NCI-H748 treated with DMSO at 0.1 percent for 48 hours (cell line): ENCODE data around the gene SARDH.
"Not testable (repeated sequence)": the region's sequence is repeated elsewhere in the genome, so short reads cannot be mapped to it uniquely, and the experiment has no call there.

Experiments
- DNase-seq: peaks from one replicate; lab custom pipeline; 2025; lab: John Stamatoyannopoulos, UW

Gene SARDH

DNA sequence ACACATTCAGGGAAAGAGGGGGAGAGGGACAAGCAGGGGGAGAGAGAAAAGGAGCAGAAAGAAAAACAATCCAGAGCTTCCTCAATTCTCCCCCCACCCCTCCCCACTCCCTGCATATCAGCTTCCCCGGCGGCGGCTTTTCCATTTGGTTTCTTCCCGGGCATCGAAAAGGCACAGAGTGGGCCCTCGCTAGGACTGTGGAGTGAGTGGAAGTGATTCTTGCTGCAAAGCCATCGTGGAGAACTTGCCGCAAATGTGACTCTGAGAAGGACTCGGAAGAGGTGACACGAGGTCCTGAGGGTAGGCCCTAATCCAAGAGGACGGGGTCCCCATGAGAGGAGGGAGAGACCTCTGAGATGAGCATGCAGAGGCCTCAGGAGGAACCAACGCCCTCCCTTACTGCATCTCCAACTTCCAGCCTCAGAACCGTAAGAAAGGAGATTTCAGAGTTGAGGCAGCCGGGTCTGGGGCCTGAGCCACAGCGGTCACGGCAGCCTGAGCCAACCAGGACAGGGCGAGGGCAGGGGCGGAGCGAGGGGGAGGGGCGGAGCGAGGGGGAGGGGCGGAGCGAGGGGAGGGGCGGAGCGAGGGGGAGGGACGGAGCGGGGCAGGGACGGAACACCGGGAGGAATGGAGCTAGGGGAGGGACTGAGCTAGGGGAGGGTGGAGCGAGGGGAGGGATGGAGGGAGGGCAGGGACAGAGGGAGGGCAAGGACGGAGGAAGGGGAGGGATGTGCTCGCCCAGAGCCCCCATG, 21.2 kb upstream of the SARDH start:
- DNase-seq, result no peak

DNA sequence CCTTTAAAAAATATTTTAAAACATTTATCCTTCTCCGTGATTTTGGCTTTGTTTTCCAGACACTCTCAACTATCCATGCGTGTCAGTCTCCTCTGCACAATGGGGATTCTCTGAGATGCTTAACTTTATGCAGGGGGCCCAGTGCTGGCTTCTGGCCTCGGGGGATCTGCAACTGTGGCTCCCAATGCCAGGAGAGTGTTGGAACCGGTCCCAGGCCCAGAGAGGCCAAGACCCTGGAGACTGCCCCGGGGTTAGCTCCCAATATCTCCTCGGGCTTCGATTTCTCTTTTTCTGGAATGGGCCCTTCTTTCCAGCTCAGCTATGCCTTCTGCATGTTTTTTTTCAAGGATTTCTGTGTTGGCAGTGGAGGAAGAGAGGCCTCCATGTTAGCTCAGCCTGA, 20.1 kb upstream of the SARDH start:
- DNase-seq, result no peak

DNA sequence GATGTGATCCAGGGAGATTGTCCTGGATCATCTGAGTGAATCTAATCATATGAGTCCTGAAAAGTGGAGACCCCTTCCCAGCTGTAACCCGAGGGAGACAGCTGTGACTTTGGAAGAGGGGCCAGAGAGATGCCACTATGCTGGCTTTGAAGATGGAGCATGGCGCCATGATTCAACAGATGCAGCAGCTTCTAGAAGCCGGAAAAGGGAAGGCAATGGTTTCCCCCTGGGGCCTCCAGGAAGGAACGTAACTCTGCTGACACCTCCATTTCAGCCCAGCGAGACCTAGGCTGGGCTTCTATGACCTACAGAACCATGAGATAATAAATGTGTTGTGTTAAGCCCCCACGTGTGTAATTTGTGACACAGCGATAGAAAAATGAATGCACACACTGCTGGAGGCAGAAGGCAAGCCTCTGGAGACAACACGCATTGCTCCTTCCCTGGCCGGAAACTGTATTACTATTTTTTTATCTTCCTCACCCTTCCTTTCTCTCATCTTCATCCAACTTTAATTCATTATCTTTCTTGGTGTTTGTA, 16.6 kb upstream of the SARDH start:
- DNase-seq, result no peak

DNA sequence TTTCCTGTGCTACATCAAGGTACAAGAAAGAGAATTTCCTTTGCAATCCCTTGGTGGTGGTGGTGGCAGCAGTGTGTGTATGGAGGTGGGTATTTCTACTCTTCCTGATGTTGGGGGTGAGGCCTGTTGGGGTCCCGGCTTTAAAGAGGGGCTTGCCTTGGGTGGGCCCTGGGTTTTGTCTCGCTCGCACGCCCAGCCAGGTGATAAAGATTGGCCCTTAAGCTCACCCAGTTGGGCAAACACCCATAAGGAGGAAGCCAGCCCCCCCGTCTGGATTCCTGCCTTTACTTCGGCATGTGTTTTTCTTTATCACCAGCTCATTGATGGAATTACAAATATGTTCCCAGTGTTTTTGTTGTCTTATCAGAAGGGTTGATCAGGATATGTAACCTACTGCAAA, 16.0 kb upstream of the SARDH start:
- no peak for DNase-seq

DNA sequence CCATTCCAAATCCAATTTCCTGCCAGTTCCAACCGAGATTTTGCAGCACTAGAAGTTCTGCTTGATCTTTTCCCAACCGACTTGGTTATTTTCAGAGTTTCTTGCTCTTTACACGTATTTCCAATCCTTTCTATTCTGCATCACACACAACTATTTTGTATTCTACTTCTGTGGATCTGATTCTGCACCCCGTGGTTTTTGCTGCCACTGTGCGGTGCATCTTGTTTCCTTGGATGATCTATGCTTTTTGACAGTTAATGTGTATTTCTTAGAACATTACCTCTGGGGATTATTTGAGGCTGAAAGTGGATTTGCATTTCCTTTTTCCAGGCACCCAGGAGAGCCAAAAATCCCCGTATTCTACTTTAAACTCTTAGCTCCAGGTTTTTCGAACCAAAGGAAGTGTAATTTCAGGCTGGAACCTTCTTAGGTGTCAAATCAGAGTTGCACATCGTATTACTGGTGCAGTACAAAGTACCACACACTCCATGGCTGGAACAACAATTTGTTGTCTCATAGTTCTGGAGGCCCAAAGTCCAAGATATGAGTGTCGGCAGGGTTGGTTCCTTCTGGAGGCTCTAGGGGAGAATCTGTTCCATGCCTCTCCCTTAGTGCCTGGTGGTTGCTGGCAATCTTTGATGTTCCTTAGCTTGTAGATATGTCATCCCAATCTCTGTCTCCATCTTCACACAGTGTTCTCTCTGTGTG, 14.7 kb upstream of the SARDH start:
- DNase-seq, result no peak

DNA sequence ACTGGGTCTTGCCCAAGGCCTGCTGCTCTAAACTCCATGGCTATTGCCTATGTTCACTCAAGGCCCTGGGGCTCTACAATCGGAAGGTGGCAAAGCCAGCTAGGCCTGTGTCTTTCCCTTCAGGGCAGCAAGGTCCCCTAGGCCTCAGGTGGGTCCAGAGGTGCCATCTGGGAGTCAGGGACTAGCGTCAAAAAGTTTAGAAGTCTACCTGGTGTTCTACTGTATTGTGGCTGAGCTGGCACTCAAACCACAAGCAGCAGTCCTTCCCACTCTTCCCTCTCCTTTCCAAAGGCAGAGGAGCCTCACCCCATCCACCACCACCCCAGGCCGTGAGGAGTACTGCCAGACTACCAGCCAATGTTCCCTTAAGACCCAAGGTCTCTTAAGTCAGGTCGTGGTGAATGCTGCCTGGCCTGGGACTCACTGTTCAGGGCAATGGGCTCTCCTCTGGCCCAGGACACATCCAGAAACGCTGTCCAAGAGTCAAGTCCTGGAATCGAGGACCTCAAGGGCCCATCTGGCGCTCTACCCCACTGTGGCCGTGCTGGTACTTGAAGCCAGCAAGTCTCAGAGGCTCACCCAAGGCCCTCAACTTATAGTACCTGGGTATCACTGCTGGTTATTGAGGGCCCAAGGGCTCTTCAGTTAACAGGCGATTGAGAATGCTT, 13.0 kb upstream of the SARDH start:
- no peak for DNase-seq

DNA sequence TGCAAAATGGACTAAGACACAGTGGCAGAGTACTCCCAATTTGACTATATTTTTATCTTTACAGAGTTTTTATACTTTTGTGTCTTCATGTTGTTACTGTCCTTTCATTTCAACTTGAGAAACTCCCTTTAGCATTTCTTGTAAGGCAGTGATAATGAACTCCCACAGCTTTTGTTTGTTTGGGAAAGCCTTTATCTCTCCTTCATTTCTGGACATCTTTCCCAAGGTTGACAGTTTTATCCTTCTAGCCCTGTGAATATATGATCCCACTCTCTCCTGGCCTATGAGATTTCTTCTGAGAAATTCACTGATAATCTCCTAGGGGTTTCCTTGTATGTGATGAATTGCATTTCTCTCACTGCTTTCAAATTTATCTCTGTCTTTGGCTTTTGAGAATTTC, 9.2 kb upstream of the SARDH start:
- no peak for DNase-seq

DNA sequence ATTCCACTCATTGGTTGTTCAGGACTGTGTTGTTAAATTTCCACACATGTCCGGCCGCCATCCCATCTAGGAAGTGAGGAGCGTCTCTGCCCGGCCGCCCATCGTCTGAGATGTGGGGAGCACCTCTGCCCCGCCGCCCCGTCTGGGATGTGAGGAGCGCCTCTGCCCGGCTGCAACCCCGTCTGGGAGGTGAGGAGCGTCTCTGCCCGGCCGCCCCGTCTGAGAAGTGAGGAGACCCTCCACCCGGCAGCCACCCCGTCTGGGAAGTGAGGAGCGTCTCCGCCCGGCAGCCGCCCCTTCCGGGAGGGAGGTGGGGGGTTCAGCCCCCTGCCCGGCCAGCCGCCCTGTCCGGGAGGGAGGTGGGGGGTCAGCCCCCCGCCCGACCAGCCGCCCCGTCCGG, 6.4 kb upstream of the SARDH start:
- DNase-seq, result not testable (repeated sequence)

DNA sequence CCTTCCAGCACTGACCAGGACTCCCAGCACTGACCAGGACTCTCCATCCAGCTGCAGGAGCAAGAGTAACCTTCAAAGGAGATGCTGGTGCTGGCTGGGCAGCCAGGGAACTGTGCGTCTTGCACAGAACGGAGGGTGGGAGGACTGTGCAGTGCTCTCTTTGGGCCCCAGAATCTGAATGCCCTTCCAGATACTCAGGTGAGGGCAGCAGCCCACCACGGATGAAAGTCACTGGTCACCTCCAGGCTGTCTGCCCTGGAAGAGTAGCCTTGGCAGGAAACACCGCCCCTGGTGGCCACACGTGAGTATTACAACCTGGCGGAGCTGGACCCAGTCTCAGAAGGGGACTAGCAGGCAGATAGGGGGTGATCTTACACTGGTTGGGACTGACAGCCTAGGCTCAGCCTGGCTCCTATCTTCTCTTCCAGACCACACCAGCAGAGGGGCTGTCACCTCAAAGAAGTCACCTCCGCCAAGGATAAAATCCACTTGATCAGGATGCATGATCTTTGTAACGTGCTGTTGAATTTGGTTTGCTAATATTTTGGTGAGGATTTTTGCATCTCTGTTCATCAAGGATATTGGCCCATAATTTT, 4.8 kb upstream of the SARDH start:
- peak; percentile 82 for DNase-seq

DNA sequence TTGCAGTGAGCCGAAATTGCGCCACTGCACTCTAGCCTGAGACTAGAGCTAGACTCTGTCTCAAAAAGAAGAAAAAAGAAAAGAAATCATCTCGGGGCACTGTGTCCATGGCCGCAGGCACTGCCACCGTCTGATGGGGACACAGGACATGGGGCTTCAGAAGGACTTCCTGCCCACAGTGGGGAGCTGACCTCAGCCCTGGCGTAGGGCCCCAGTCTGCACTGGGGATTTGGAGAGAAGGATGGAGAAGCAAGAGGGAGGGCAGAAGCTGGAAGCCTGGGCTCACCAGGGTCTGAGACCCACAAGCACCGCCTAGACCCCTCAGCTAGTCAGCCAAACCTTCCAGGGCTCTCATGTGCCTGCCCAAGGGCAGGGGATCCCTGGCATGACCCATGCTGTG, 4.1 kb upstream of the SARDH start:
- no peak for DNase-seq

DNA sequence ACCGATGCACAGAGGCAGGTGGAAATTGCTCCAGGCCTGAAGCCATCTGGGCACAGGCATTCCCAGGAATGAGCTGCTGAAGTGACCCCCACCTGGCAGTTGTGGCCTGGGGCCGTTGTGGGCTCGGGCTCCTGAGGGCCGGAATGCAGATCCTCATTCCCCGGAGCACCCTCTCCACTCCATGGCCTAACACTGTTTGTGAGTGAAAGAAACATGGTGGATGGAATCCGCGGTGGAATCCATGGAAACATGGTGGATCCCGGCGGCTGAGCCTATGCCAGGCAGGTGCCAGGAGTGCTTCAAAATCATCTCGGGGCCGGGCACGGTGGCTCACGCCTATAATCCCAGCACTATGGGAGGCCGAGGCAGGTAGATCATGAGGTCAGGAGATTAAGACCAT, 3.6 kb upstream of the SARDH start:
- DNase-seq, result no peak

DNA sequence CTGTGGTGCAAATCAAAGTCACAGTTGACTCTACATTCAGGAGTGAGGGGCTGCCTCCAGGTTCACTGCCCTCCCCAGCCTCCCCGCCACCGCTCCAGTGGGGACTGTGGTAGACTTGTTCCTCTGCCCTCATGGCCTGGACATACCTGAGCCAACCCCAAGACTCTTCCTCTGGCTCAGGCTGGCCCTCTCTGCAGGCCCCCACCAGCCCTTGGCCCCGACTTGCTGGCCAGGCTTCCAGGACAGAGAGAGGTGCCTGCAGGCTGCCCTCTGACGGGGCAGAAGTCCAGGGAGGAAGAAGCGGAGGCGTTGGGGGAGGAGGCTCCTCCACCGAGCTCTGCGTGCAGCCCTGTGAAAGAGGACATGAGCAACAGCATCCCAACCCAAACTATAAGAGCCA, 2.8 kb upstream of the SARDH start:
- DNase-seq, result no peak

DNA sequence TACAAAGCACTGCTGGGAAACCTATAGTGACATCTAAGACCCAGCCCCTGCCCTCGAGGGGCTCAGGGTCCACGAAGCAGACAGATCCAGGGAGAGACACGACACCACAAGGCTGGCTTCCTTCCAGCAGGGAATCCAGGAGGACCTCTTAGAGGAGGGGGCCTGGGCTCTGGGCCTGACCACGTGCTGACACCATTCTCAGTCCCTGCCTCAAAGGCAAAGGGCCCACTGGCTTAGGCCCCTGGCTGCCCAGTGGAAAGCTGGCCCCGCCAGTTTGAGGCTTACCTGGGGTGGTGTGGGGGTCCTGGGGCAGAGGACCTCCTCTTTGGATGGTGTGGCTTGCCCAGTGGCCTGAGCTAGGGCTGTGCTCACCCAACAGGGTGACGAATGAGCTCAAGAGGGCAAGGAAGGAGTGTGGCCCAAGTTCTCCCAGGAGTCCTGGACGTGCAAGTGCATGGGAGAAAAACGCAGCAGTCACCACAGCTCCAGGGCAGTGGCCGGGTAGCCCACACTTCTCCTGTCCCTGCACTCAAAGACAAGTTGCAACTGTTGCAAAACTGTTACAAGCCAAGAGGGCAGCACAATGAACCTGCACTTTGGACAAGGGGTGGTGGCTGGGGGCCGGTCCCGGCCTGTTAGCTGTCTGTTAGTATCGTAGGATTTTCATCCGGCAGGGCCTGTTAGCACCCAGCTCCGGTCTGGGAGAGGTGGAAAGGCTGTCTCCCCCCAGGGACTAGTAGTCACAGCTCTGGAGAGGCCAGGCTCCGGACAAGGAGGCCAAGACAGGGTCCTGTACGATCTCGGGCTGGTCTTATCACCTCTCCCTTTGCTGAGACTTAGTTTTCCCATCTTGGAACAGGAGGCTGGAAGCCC, 1.5 kb upstream of the SARDH start:
- no peak for DNase-seq

DNA sequence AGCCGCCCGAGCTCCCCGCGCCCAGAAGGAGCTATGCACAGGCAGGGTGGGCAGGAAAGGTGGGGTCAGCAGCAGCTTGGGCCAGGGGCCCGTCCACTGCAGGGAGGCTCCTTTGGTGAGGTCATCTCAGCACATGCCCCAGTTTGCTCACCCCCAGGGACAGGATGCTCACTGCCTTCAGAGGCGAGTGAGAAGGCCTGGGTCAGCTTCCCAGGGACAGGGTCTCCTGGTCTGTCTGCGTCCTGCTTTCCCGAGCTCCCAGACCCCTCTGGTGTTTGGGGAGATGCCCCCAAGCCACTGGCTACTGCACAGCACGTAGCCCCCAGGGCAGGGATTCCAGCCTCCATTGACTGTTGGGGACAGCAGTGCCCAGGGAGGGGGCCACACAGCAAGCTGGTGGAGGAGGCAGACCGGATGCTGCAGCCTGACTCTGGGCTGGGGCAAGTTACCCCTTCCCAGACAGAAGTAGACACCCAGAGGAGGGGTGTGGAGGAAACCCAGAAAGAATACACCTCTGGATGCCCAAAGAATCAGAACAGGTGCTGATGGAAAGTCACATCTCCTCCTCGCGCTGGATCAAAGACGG, 581 bp upstream of the SARDH start:
- DNase-seq, result no peak

DNA sequence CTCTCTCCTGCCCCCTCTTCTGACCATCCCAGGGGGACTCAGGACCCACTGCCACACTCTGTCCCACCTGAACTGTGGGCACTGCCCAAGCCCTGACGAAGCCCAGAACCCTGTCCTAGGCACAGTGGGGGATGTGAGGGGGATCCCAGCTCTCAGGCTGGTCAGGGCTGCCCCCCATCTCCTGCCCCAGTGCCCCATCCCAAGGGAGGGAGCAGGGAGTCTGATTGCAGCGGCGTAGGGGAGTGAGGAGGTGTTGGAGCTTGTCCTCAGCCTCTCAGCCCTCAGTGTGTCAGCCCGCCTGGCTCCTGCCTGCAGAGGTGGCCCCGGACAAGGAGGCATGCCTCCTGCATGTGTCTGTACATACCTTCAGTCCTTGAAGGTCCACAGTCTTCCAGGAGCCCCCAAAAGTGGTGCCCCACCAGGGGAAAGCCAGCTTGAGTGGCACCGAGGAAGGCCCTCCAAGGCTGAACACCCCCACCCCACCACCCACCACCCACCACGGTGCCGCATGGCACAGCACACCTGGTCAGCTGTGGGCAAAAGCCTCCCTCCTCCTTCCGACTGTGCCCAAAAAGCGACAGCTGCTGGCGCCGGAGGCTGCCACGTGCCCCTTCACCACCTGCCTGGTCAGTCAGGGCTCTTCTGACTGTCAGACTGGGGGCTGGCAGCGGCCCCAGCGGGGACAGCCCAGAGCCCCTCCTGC, 930 bp downstream of the SARDH start:
- no peak for DNase-seq

DNA sequence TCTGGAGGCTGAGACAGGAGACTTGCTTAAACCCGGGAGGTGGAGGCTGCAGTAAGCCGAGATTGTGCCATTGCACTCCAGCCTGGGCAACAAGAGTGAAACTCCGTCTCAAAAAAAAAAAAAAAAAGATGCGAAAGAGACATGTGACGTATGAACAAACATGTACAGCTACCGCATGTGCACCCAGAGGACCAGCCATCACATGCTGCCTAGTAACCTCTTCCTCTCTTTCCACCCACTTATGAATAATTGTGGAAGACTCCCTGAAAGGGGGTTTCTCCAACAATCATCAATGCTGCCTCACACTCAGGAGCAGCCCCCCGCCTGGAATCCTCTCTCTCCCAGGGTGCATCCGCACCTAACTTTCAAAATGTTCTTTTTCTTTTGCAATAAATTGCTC, 2.2 kb downstream of the SARDH start:
- DNase-seq, result no peak

DNA sequence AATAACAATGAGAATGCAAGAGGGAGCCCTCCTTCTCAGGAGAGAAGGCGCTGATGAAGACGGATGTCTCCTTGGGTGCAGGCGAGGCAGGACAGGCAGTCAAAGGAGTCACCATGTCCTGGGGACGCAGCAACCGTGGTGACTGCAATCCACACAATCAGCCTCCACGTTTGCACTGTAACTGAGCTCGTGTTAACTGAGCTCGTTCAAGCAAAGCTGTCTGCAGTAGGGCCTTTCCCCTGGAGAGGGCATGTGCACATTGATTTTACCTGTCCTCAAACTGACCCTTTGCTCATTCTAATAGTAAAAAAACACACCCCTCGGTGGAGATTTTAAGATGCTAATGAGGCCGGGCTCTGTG, 2.8 kb downstream of the SARDH start:
- DNase-seq, result no peak

DNA sequence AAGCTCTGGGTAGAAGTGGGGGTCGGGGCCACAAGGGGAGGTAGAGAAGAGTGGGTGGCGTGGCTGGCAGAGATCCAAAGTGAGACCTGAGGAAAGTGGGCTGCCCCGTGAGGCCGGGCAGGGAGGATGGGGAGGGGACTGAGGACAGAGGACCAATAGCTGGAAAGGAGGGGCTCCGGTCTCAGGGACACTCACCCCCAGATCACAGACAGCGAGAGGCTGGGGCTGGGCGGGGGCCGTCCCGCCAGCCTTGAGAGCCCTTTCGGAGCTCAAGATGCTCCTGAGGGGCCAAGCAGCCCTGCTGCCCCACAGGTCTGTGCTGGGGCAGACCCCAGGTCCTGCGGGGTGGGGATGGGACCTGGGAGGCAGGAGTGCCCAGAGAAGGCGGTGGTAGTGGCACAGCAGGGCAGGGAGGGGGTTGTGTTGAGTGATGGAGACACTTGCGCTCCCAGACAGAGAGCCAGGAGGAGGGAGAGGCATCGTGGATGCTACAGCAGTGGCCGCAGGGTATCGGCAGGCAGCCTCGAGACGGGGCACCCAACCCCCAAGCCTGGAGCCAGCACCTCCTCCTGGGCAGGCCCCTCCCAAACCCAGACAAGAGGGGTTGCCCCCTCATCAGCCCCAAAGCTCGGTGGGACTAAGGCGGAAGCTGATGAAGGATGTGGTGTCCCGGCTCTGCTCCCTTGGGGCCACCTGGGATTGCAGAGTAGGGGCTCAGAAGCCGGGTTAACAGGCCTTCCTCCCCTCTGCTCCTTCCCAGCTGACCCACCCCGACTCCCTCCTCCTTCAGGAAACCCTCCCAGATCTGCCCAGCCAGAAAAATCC, 3.4 kb downstream of the SARDH start:
- DNase-seq, result no peak

DNA sequence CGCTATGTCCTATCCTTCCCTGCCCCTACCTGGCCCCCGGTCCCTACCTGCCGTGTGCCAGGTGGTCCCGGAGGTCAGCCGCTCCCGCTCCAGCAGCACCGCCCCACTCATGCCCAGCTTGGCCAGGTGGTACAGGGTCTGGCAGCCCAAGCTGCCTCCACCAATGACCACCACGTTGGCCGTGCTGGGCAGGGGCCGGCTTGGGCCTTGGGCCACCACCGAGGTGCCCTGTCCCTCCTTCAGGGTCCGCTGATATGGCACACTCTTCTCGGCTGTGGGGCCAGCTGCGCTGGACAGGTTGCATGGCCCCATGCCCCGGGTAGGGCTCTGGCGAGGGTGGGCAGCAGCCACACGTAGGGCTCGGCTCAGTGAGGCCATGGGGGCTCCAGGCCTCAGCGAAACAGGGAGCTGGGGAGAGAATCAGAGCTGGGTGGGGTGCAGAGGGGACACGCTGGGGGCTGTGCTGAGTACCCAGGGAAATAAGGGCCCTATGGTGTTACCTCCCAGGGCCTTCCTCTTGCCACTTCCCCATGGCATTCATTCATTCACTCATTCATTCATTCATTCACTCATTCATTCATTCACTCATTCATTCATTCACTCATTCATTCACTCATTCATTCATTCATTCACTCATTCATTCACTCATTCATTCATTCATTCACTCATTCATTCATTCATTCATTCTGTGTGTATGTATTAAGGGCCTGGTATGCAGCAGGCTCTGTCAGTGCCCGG, 4.2 kb downstream of the SARDH start:
- DNase-seq, result no peak
